Measurements from ENCODE around the gene FHOD3. TPM values are rescaled to one million over a fixed set of nuclear protein-coding genes. Genes with fewer than 3 reads are reported as not detected.

Gene FHOD3
- total RNA-seq, 1 experiment from 2014 or later: 18.1 TPM

DNA sequence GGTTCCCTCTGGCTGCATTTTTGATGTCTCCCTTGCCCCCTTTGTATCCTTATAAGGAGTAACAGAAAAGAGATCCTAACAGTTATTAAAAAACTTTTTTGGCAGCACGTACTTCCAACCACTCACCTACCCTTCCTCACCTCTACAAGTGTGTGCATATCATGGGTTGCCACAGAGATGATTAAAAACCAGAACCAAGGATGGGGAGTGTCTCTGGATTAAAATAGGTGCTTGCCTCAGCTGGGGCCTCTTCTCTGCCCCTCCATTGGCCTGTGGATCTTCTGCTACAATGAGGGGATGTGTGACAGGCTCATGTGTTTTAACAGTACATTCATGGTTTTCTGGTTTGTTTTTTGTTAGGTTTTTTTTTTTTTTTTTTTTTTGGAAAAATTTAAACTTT, 160.8 kb downstream of the FHOD3 start:
- H3K4me3 ChIP-seq (ENCODE audit: low read length): no peak overlapping the region
- no peak overlapping the region for H3K27ac ChIP-seq (ENCODE audit: low read length)
- H3K27me3 ChIP-seq (ENCODE audit: low read length): no peaks in the 10 kb centered on the region
- DNase-seq (no peak), ATAC-seq (no peak)
- no peak overlapping the region for H3K9ac ChIP-seq (ENCODE audit: low read length)
- no peaks in the 10 kb centered on the region for H3K9me3 ChIP-seq (ENCODE audit: low read length)
- POLR2A ChIA-PET (ENCODE audit: unreplicated experiment): no interaction called here
- H4K20me1 ChIP-seq (ENCODE audit: low read length): no peaks in the 10 kb centered on the region
- no peak for TF ChIP-seq CTCF (conservative IDR thresholded peaks at IDR 0.05; ENCODE audit: low read depth, low read length)
- no peak for TF ChIP-seq EZH2 (IDR thresholded peaks at IDR 0.05; ENCODE audit: low read length, unreplicated experiment)
- no peak for TF ChIP-seq EZH2phosphoT487 (IDR thresholded peaks at IDR 0.05; ENCODE audit: borderline replicate concordance, low read length)
- H3K4me1 ChIP-seq (ENCODE audit: insufficient read depth, low read length): peaks cover 35% of the 10 kb centered on the region
- no TSS peak for BruUV-seq (replicated peaks)
- no peaks in the 10 kb centered on the region for H3F3A ChIP-seq (ENCODE audit: low read length, unreplicated experiment)
- no peaks in the 10 kb centered on the region for H3K9me2 ChIP-seq (replicated peaks; ENCODE audit: low read length)
- H2AFZ ChIP-seq (ENCODE audit: low read length): no peak overlapping the region
- H3K79me2 ChIP-seq (ENCODE audit: low read length): peaks cover 8% of the 10 kb centered on the region
- intact Hi-C loops (cut with micrococcal nuclease): no loop called here
- no peak overlapping the region for H3K4me2 ChIP-seq (ENCODE audit: low read length)
- no peaks in the 10 kb centered on the region for H3K36me3 ChIP-seq (ENCODE audit: low read depth, low read length)
- CTCF ChIA-PET: no interaction called here

- Histone ChIP-seq H3K79me2 (ENCODE audit: low read length) (0 out of 2 replicates have a peak, but pooled peaks cover 5% of the 10 kb centered on the region), H3K4me2 (ENCODE audit: low read length) (no peak overlapping the region), H3K9ac (ENCODE audit: low read length) (no peak overlapping the region), H3K9me3 (ENCODE audit: low read length) (no peaks in the 10 kb centered on the region), H3K4me1 (ENCODE audit: insufficient read depth, low read length) (peaks cover 26% of the 10 kb centered on the region), H3K4me3 (ENCODE audit: low read length) (no peak overlapping the region), H3K27me3 (ENCODE audit: low read length) (no peaks in the 10 kb centered on the region), H3K27ac (ENCODE audit: low read length) (no peak overlapping the region), H2AFZ (ENCODE audit: low read length) (no peak overlapping the region), H3F3A (ENCODE audit: low read length, unreplicated experiment) (no peaks in the 10 kb centered on the region), H3K36me3 (ENCODE audit: low read depth, low read length) (no peaks in the 10 kb centered on the region), H4K20me1 (ENCODE audit: low read length) (no peaks in the 10 kb centered on the region), H3K9me2 (replicated peaks; ENCODE audit: low read length) (no peaks in the 10 kb centered on the region)
- CTCF ChIA-PET: no interaction called here
- DNase-seq (no peak), ATAC-seq (no peak)
- POLR2A ChIA-PET (ENCODE audit: unreplicated experiment): no interaction called here
- TF ChIP-seq EZH2 (IDR thresholded peaks at IDR 0.05; ENCODE audit: low read length, unreplicated experiment) (no peak), CTCF (conservative IDR thresholded peaks at IDR 0.05; ENCODE audit: low read depth, low read length) (no peak), EZH2phosphoT487 (IDR thresholded peaks at IDR 0.05; ENCODE audit: borderline replicate concordance, low read length) (no peak)
- intact Hi-C loops (cut with micrococcal nuclease): no loop called here
- BruUV-seq (replicated peaks): no TSS peak
Measured at GRCh38 chr18:36459203-36459602, 161.7 kb downstream of the FHOD3 start.

DNA sequence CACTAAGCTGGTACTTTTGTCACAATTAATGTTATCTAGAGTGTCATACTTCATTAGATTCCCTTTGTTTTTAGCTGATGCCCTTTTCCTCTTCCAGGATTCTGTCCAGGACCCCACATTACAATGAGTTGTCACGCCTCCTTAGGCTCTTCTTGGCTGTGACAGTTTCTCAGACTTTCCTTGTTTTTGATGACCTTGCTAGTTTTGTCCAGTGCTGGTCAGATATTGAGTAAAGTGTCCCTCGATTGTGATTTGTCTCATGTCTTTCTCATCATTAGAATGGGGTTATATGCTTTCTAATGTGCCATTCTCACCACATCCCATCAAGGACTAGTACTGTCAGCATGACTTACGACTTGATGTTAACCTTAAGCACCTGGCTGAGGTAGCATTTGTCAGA, 162.3 kb downstream of the FHOD3 start:
- peak overlapping the region; percentile 44; the same call in 1 of the 2 replicates for H3K27ac ChIP-seq (ENCODE audit: low read length)
- H3K79me2 ChIP-seq (ENCODE audit: low read length): 0 out of 2 replicates have a peak, but pooled peaks cover 4% of the 10 kb centered on the region
- H3K36me3 ChIP-seq (ENCODE audit: low read depth, low read length): no peaks in the 10 kb centered on the region
- ChIA-PET POLR2A (ENCODE audit: unreplicated experiment) (no interaction called here), CTCF (no interaction called here)
- ATAC-seq (no peak), DNase-seq (no peak)
- H3F3A ChIP-seq (ENCODE audit: low read length, unreplicated experiment): no peaks in the 10 kb centered on the region
- H3K9ac ChIP-seq (ENCODE audit: low read length): no peak overlapping the region
- intact Hi-C loops (cut with micrococcal nuclease): no loop called here
- H3K27me3 ChIP-seq (ENCODE audit: low read length): no peaks in the 10 kb centered on the region
- peak overlapping the region; percentile 39; the same call in 1 of the 2 replicates for H3K4me2 ChIP-seq (ENCODE audit: low read length)
- H3K9me2 ChIP-seq (replicated peaks; ENCODE audit: low read length): no peaks in the 10 kb centered on the region
- no peaks in the 10 kb centered on the region for H4K20me1 ChIP-seq (ENCODE audit: low read length)
- no TSS peak for BruUV-seq (replicated peaks)
- no peak overlapping the region for H2AFZ ChIP-seq (ENCODE audit: low read length)
- no peaks in the 10 kb centered on the region for H3K9me3 ChIP-seq (ENCODE audit: low read length)
- no peak overlapping the region for H3K4me3 ChIP-seq (ENCODE audit: low read length)
- no peak for TF ChIP-seq CTCF (conservative IDR thresholded peaks at IDR 0.05; ENCODE audit: low read depth, low read length)
- peaks cover 22% of the 10 kb centered on the region for H3K4me1 ChIP-seq (ENCODE audit: insufficient read depth, low read length)
